CD8-positive, alpha-beta memory T cell (primary cell): Measurements from ENCODE around the gene RNF26. TPM values are rescaled to one million over a fixed set of nuclear protein-coding genes. Genes with fewer than 3 reads are reported as not detected.

Experiments used
- CTCF ChIA-PET: fragments of 350-600 bp; sonication (Branson Sonifier 250); formaldehyde crosslinking; loops from one replicate; lab custom pipeline; 2021; ENCODE audit warnings: antibody characterized with exemption; lab: Charles Lee
- POLR2A ChIA-PET: fragments of 350-600 bp; sonication (Branson Sonifier 250); formaldehyde crosslinking; loops from one replicate; lab custom pipeline; 2021; ENCODE audit warnings: antibody characterized with exemption; lab: Charles Lee
- DNase-seq, 5 donors: peaks; one replicate each; pipeline versions ENCODE4 v3.0.0 to v3.0.0-alpha.2; 2020 to 2022; ENCODE audit warnings: mixed read lengths in 1 of 5
- H3K27ac ChIP-seq: one replicate; pipeline ENCODE4 v1.7.0; 2013; ENCODE audit warnings: low read depth, mild to moderate bottlenecking, low read length, moderate library complexity
- H3K27me3 ChIP-seq: 2 replicates; pipeline ENCODE4 v1.7.0; 2013; ENCODE audit warnings: low read length, mild to moderate bottlenecking; ENCODE audit not compliant: insufficient read depth, poor library complexity, severe bottlenecking
- H3K36me3 ChIP-seq: 2 replicates; pipeline ENCODE4 v1.7.0; 2013; ENCODE audit warnings: mild to moderate bottlenecking, low read length, moderate library complexity; ENCODE audit not compliant: insufficient read depth
- H3K4me1 ChIP-seq: 2 replicates; pipeline ENCODE4 v1.7.0; 2013; ENCODE audit warnings: mild to moderate bottlenecking, low read length, moderate library complexity; ENCODE audit not compliant: insufficient read depth
- H3K4me3 ChIP-seq: 2 replicates; pipeline ENCODE4 v1.7.0; 2013; ENCODE audit warnings: mild to moderate bottlenecking, low read length
- H3K9me3 ChIP-seq: 2 replicates; pipeline ENCODE4 v1.7.0; 2013; ENCODE audit warnings: mild to moderate bottlenecking, low read length
- H3K27ac Mint-ChIP-seq, 8 donors: one replicate each; pipeline ENCODE4 v1.8.0; 2020 to 2021; ENCODE audit warnings: mixed read lengths in 8 of 8, mild to moderate bottlenecking in 6 of 8, inconsistent platforms in 3 of 8, moderate library complexity in 3 of 8
- H3K27me3 Mint-ChIP-seq, 2 donors: one replicate each; pipeline ENCODE4 v1.8.0; 2020 to 2021; ENCODE audit warnings: mixed read lengths in 2 of 2, mild to moderate bottlenecking in 1 of 2, moderate library complexity in 1 of 2
- H3K36me3 Mint-ChIP-seq, 3 donors: one replicate each; pipeline ENCODE4 v1.8.0; 2020 to 2021; ENCODE audit warnings: mixed read lengths in 3 of 3, inconsistent platforms in 1 of 3, mild to moderate bottlenecking in 1 of 3
- H3K4me1 Mint-ChIP-seq, 3 donors: one replicate each; pipeline ENCODE4 v1.8.0; 2020 to 2021; ENCODE audit warnings: mixed read lengths in 3 of 3, inconsistent platforms in 1 of 3, mild to moderate bottlenecking in 1 of 3
- H3K4me3 Mint-ChIP-seq, 7 donors: one replicate each; pipeline ENCODE4 v1.8.0; 2020 to 2021; ENCODE audit warnings: mixed read lengths in 7 of 7, mild to moderate bottlenecking in 6 of 7, moderate library complexity in 4 of 7, inconsistent platforms in 2 of 7
- H3K9me3 Mint-ChIP-seq, 5 donors: one replicate each; pipeline ENCODE4 v1.8.0; 2020 to 2022; ENCODE audit warnings: mixed read lengths in 5 of 5, mild to moderate bottlenecking in 3 of 5, moderate library complexity in 2 of 5, inconsistent platforms in 1 of 5
- polyA plus RNA-seq: library from polyadenylated mRNA; unstranded; fragments of 300-500 nt; fragmentation: Illumina TruSeq; gene quantifications from one replicate; pipeline ENCODE4 v1.2.3, GENCODE V29; 2021
- total RNA-seq, 2 experiments: library from RNA; stranded (reverse); gene quantifications; one replicate each; pipeline ENCODE4 v1.2.3, GENCODE V29; 2021

RNF26 gene
- total and polyA plus RNA-seq, 3 experiments from 2014 or later = 33.2 to 46.1 (median 34.8) TPM

DNA sequence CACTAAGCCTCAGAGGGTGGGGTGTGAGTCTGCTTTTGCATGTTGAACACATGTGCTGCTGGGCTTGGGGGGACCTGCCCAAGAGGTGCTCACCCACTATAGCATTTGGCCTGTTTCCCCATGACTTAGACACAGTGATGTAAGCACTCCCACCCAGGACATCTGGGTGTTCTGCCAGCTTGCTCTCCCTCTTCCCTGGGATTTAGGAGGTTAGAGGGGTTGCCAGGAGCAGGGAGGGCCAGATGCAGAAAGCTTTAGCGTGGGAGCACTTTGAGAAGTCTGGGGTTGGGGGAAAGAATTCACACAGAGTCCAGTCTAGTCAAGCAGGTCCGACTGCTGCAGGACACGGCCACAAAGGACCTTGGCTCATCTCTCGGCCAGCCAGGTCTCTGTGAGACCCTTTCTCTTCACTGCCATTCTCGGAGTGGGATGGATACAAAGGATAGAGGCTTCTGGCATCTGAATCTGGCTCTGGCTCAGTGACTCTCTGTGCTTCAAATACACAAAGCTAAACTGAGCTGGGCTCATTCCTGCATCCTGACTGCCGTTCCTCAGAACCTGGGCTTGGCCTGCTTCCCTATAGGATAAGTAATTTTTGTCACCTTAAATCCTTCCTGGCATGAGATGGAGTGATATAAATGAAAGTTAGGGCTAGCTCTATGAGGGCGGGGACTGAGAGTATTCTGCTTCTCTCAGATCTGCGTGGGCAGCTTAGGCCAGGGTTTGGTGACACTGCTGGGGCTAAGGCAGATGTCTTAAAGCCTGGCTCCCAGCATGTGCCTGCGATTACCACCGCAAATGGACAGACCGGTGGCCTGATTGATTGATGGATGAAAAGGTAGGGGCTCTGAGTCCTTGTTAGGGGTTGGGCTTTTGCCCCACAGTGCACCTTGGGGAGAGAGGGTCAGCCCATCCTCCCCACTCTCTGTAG, 32.6 kb downstream of the RNF26 start:
- H3K27ac ChIP-seq = no peak overlapping the region
- H3K4me1 ChIP-seq = peaks cover 9% of the 10 kb centered on the region
- no peaks in the 10 kb centered on the region for H3K9me3 ChIP-seq
- H3K27me3 Mint-ChIP-seq = peaks cover 46 to 66% of the 10 kb centered on the region in 2 donors
- peaks cover 16 to 26% (median 19%) of the 10 kb centered on the region in 3 donors for H3K4me1 Mint-ChIP-seq
- H3K27me3 ChIP-seq = peaks cover 30% of the 10 kb centered on the region
- POLR2A ChIA-PET = no interaction called here
- CTCF ChIA-PET = interaction anchor here (1.4 to 4.0 kb wide), 2 partner anchors 10 to 14 kb away, joined by 6 to 28 read pairs; partner anchors contain the start of gene USP2
- H3K4me3 Mint-ChIP-seq = no peak overlapping the region
- H3K9me3 Mint-ChIP-seq = no peaks in the 10 kb centered on the region
- no peak for DNase-seq
- no peaks in the 10 kb centered on the region for H3K36me3 ChIP-seq
- no peak overlapping the region for H3K4me3 ChIP-seq
- H3K36me3 Mint-ChIP-seq = no peaks in the 10 kb centered on the region
- H3K27ac Mint-ChIP-seq = no peak overlapping the region

GRCh38 chr11:119367661-119368120, 33.4 kb downstream of the RNF26 start:
- Histone ChIP-seq H3K4me1 (peaks cover 9% of the 10 kb centered on the region), H3K27ac (no peak overlapping the region), H3K4me3 (no peak overlapping the region), H3K27me3 (peaks cover 24% of the 10 kb centered on the region), H3K9me3 (no peaks in the 10 kb centered on the region), H3K36me3 (no peaks in the 10 kb centered on the region)
- peaks cover 16 to 28% (median 16%) of the 10 kb centered on the region in 3 donors for H3K4me1 Mint-ChIP-seq
- no peak overlapping the region for H3K4me3 Mint-ChIP-seq
- H3K27me3 Mint-ChIP-seq = peaks cover 41 to 61% of the 10 kb centered on the region in 2 donors
- ChIA-PET CTCF (interaction anchor here (1.4 to 4.2 kb wide), 3 partner anchors 11 to 13 kb away, joined by 6 to 28 read pairs (median 26); partner anchors contain the start of gene USP2), POLR2A (no interaction called here)
- H3K27ac Mint-ChIP-seq = no peak overlapping the region
- no peaks in the 10 kb centered on the region for H3K36me3 Mint-ChIP-seq
- DNase-seq = no peak
- H3K9me3 Mint-ChIP-seq = no peaks in the 10 kb centered on the region

DNA sequence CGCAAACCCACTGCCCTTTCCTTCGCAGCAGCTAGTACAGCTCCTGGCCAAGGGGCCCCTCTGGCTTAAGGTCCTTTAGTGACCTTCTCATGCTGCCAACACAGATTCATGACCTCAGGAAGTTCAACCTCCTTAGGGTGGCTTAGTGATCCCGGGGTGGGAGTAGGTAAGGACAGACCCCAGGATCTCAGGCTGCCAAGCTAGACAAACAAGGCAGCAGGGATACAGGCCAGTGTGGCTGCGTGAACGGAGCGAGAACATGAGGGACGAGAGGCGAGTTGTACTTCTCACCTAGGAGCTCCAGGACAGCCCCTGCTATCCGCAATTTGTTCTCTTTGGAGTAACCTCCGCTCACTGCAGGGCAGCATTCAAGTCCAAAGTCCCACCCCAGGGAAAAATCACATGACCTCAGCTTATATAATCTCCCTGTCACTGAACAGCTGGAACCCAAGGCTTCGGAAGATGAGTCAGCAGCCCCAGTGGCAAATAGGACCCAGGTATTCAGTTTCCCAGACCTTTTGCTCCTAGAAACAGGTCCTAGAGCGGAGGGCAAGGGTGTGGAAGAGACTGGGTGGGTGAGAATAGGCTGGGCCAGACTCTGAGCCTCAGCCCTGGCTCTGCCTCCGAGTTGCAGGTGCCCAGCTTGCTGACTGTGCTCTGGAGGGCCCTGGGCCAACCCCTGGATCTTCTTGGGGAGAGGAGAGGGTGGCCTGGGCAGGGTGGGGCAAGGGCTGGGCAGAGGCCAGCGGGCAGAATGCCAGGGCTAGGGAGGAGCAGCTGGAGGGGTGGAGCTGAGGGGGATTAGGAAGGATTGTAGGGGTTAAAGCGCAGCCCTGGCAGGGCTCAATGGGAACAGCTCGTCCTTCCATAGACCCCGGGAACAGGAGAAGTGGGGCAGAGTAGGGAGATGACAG, 34.1 kb downstream of the RNF26 start:
- Mint-ChIP-seq H3K27me3 (peaks cover 38 to 56% of the 10 kb centered on the region in 2 donors), H3K9me3 (no peaks in the 10 kb centered on the region), H3K4me1 (peaks cover 15 to 29% (median 20%) of the 10 kb centered on the region in 3 donors), H3K4me3 (no peak overlapping the region), H3K27ac (peak overlapping the region in 1 of 8 donors; percentile 17), H3K36me3 (no peaks in the 10 kb centered on the region)
- H3K4me3 ChIP-seq = no peak overlapping the region
- H3K4me1 ChIP-seq = peaks cover 12% of the 10 kb centered on the region
- H3K9me3 ChIP-seq = no peaks in the 10 kb centered on the region
- POLR2A ChIA-PET = no interaction called here
- peak overlapping the region; percentile 24 for H3K27ac ChIP-seq
- no peak for DNase-seq
- no peaks in the 10 kb centered on the region for H3K36me3 ChIP-seq
- H3K27me3 ChIP-seq = peaks cover 19% of the 10 kb centered on the region
- CTCF ChIA-PET = interaction anchor here (1.3 to 4.2 kb wide), 3 partner anchors 12 to 106 kb away, joined by 6 to 28 read pairs (median 26); partner anchors contain the start of gene USP2

DNA sequence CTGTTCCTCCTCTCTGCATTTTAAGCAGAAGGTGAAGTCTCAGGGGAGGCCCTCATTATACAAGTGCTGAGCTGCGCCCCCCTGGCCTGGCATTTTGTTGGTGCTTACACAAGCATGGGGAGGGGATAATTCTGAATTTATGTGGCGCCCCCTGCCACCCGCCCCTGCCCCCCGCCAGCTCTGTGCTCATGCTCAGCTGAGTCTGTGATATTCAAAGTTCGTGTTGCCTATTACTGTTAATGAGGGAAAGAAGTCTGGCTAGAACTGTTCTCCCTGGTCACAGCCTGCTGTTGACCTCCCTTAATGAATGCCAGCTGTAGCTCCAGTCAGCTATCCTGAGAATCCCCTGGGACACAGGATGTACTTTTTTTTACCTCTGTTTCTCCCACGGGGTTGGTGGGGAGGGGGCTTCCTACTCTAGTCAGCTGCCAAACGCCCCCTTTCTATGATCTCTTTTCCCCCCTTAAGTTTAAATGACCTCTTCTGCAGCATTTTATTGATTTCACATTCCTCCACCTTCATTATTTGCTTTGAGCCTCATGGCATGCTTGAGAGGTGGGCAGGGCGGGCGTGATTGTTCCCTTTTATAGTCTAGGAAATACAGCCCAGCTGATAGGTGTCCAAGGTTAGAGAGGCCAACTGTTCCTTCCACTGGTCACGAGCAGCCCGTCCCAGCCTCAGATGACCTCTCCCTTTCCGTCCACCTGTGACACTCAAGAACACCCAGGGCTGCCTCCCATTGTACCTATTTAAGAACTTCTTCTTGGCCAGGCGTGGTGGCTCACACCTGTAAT, 35.0 kb downstream of the RNF26 start:
- CTCF ChIA-PET = interaction anchor here (0.6 to 4.2 kb wide), 5 partner anchors 12 to 164 kb away, joined by 3 to 28 read pairs (median 6); partner anchors contain the start of gene USP2
- POLR2A ChIA-PET = no interaction called here
- Mint-ChIP-seq H3K27me3 (peaks cover 37 to 54% of the 10 kb centered on the region in 2 donors), H3K36me3 (no peaks in the 10 kb centered on the region), H3K27ac (peak overlapping the region in 1 of 8 donors; percentile 33), H3K4me3 (no peak overlapping the region), H3K9me3 (no peaks in the 10 kb centered on the region), H3K4me1 (peaks cover 24 to 35% (median 26%) of the 10 kb centered on the region in 3 donors)
- no peak overlapping the region for H3K4me3 ChIP-seq
- DNase-seq = no peak
- no peaks in the 10 kb centered on the region for H3K36me3 ChIP-seq
- peaks cover 13% of the 10 kb centered on the region for H3K27me3 ChIP-seq
- H3K27ac ChIP-seq = no peak overlapping the region
- H3K4me1 ChIP-seq = peaks cover 17% of the 10 kb centered on the region
- H3K9me3 ChIP-seq = no peaks in the 10 kb centered on the region

GRCh38 chr11:119370486-119371046, 36.2 kb downstream of the RNF26 start:
- ChIA-PET POLR2A (no interaction called here), CTCF (interaction anchor here (0.9 to 4.2 kb wide), 3 partner anchors 9 to 14 kb away, joined by 3 to 28 read pairs (median 26); partner anchors contain the start of gene USP2)
- peak in 1 of 5 donors; percentile 45 for DNase-seq

DNA sequence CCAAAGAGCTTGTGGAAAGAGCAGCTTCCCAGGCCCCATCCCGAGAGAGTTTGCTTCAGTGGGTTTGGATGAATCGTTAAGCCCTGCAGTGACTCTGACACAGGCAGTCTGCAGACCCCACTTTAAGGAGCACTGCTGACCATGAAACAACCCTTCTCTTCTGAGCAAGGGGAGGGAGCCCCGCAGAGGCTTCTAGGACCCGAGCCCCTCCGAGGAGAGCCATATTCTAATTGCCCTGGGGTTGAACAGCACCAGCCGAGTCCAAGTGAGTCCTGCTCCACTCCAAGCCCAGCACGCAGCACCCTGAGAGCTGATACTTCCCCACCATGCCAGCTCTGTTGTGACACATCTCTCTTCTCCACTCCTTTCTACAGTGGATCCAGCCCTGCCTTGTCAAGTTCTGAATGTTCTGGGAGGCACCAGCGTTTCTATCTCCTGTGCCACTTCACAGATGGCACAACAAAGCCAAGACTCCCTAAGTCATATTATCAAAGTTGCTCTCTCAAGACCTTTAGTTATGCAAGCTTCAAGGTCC, 36.8 kb downstream of the RNF26 start:
- Histone ChIP-seq H3K27ac (no peak overlapping the region), H3K4me1 (peaks cover 9% of the 10 kb centered on the region), H3K36me3 (no peaks in the 10 kb centered on the region), H3K27me3 (no peaks in the 10 kb centered on the region), H3K4me3 (no peak overlapping the region), H3K9me3 (no peaks in the 10 kb centered on the region)
- Mint-ChIP-seq H3K27ac (peak overlapping the region in 2 of 8 donors; percentile 72 to 91), H3K4me1 (peaks cover 18 to 29% (median 19%) of the 10 kb centered on the region in 3 donors), H3K4me3 (no peak overlapping the region), H3K27me3 (peaks cover 21 to 39% of the 10 kb centered on the region in 2 donors), H3K9me3 (no peaks in the 10 kb centered on the region), H3K36me3 (no peaks in the 10 kb centered on the region)
- no peak for DNase-seq
- POLR2A ChIA-PET = no interaction called here
- CTCF ChIA-PET = interaction anchor here (0.9 to 4.2 kb wide), 3 partner anchors 10 to 15 kb away, joined by 3 to 28 read pairs (median 26); partner anchors contain the start of gene USP2

More at GRCh38 chr11:119370486-119371046, 36.2 kb downstream of the RNF26 start:
- Mint-ChIP-seq H3K4me3 (no peak overlapping the region), H3K36me3 (no peaks in the 10 kb centered on the region), H3K4me1 (peaks cover 18 to 29% (median 19%) of the 10 kb centered on the region in 3 donors), H3K27ac (peak overlapping the region in 7 of 8 donors; percentile 8 to 77 (median 58)), H3K9me3 (no peaks in the 10 kb centered on the region), H3K27me3 (peaks cover 25 to 41% of the 10 kb centered on the region in 2 donors)
- Histone ChIP-seq H3K4me3 (no peak overlapping the region), H3K36me3 (no peaks in the 10 kb centered on the region), H3K9me3 (no peaks in the 10 kb centered on the region), H3K27ac (no peak overlapping the region), H3K27me3 (peaks cover under 1% of the 10 kb centered on the region), H3K4me1 (peaks cover 9% of the 10 kb centered on the region)
